GM12892 (cell line): Measurements from ENCODE around the gene UNC50.

Experiments
- POLR2A ChIP-seq: IDR thresholded peaks from 2 replicates; pipeline ENCODE4 v1.6.1; 2011; ENCODE audit warnings: low read depth, low read length, control low read depth
- POLR2AphosphoS5 ChIP-seq: IDR thresholded peaks from 2 replicates; pipeline ENCODE4 v1.6.1; 2011; ENCODE audit warnings: low read depth, low read length, control low read depth
- TAF1 ChIP-seq: IDR thresholded peaks from 2 replicates; pipeline ENCODE4 v1.6.1; 2011; ENCODE audit warnings: low read depth, mild to moderate bottlenecking, control low read depth, low read length, borderline replicate concordance

GRCh38 chr2:98606431-98606830 is 2.0 kb upstream of the UNC50 start:
- TF ChIP-seq POLR2AphosphoS5 = no peak
- no peak for TF ChIP-seq POLR2A
- TF ChIP-seq TAF1 = no peak
